HG02885 (cell line): Measurements from ENCODE around the gene IQGAP2.
"Not testable (repeated sequence)": the region's sequence is repeated elsewhere in the genome, so short reads cannot be mapped to it uniquely, and the experiment has no call there.

Experiments used
- ATAC-seq: cut with Tn5 transposase; IDR thresholded peaks from one replicate; pipeline ENCODE4 v1.9.1; 2021; ENCODE audit warnings: mild to moderate bottlenecking; ENCODE audit not compliant: unreplicated experiment, poor library complexity

Gene IQGAP2

DNA sequence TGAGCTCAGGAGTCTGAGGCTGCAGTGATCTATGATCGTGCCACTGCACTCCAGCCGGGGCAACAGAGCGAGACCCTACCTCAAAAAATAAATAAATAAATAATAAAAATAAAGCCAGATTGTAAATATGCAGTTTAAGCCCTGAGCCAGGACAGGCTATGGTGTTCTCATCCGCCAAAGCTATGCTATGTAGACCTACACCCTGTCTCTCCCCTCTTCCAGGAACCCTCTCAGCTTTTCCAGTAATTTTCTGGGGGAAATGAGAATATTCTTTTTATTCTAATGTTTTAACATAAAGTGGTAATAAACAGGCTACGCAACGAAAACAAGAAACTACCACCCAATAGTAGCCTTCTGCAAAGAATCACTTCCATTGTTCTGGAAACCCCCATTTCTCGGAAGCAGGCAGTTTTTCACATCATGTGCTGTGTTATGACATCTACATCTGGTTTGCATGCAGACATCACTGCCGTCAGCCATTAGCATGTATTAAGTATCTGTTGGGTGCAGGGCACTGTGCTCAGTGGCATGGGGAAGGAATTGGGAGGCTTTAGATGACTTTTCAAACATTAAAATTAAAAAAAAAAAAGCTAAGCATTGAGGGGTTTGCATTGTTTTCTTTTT is 274.9 kb downstream of the IQGAP2 start:
- ATAC-seq, result no peak

DNA sequence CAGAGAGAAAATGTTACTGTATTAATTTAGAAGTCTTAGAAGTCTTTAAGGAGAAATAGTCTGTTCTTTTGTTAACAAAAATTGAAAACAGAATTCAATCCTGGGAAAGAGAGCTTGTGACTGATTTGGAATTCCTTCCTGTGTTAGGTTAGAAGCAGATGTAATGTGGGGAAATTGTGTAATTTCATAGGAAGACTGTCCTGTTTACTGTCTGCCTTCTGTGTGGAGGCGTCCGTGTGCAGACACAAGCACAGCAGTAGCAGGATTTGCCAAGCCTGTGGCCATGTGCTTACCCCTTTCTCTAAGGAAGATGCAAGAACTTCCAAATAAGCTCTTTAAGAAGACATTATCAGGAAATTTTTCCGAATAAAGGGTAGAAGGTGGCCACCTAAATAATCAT is 276.1 kb downstream of the IQGAP2 start:
- ATAC-seq, result no peak

DNA sequence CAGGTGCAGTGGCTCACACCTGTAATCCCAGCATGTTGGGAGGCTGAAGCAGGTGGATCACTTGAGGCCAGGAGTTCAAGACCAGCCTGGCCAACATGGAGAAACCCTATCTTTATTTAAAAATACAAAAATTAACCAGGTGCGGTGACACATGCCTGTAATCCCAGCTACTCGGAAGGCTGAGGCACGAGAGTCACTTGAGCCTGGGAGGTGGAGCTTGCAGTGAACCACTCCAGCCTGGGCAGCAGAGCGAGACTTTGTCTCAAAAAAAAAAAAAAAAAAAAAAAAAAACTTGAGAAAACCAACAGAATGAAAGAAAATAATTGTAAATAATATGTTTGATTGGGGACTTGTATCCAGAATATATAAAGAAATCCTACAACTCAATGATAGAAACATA is 277.7 kb downstream of the IQGAP2 start:
- ATAC-seq, result not testable (repeated sequence)

DNA sequence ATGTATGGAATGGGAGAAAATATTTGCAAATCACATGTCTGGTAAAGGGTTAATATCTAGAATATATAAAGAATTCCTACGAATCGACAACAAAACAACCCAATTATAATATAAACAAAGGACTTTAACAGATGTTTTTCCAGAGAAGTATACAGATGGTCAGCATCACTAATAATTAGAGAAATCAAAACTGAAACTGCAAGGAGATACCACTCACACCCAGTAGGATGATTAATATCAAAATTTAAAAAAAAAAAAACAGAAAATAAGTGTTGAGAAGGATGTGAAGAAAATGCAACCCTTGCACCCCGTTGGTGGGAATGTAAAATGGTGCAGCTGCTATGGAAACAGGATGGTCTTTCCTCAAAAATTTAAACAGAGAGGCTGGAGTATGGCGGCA is 278.2 kb downstream of the IQGAP2 start:
- ATAC-seq, result no peak

DNA sequence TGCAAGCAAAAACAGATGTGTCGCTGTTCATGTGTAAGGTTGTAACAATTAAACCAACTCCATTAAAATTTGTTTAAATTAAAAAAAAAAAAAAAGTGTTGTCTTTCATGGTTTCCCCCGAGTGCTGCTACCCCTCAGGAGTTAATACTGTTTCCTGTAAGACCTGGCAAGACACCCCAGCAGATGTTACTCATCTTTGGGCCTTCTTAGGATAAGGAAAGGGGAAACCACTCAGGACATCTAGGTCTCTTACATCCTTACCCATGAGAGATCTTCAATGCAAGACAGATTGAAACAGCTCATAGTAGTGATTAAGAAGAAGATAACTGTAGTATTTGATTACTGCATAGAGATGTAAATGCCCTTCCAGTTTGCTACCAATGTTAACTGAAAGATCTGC is 279.3 kb downstream of the IQGAP2 start:
- no peak for ATAC-seq

DNA sequence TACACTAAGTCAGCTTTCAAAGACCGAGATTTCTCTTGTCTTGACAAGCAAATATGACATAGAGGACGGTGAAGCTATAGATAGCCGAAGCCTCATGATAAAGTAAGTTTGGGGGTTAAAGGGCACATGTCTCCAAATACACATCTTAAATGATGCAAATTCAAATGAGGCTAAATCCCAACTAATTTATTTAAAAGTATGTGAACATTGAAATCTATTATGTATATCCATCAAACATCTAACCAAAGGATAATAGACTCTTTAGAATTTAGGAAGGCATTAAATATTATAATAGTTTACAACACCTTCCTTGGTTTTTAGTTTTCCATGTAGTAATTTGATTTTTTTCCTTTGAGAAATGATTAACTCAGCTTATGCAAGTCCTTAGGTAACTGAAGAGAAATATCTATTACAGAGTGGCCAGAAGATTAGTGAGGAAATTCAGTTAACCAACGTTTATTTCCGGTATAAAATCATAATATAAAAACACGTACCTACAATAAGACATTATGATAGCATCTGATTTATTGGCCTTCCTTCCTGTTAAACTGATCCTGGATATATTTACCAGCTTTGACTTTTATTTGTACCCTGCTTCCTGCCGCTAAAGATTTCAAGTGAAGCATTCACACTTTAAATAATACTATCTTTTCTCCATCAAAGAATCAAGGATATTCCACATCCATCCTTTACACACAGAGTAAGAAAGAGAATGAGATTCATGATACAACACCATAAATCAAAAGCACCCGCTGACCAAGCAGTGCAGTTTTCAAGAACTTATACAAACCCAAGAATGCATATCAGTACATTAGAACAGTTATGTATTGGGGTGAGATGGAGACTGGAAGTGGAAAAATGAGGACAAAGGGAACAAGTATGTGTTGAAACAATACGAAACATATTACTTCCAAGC is 281.0 kb downstream of the IQGAP2 start:
- ATAC-seq, result no peak

DNA sequence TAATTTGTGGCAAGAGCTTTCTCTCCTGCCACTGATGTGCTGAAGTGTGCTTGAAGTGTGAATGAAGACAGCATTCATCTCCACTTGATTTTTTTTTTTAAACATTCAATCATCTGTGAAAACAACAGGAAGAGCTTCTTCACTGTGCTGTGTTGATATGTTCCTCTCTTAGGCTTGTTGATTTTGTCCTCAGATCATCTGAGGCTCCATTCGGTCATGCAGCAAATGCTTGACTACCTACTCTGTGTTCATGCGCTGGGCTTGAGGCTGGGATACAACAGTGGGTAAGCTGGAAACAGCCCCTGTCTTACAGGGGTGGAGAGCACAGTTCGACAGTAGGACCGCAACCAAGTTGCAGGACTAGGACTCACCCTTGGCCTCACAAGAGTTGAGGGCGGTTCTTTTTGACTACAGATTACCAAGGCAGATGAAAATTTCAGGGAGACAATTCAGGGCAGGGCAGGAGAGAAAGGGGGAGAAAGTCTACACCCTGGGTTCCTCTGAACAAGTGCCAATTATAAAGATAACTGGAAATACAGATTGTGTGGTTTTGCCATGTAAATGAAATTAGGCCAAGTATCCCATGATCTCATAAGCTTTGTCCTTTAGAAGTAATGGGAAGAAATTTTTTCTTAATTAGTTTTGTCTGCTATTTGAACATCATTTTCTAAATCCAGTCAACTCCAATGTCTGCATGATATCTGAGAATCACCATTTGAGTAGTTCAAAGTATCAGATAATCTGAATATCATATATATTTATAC is 281.9 kb downstream of the IQGAP2 start:
- ATAC-seq, result no peak

DNA sequence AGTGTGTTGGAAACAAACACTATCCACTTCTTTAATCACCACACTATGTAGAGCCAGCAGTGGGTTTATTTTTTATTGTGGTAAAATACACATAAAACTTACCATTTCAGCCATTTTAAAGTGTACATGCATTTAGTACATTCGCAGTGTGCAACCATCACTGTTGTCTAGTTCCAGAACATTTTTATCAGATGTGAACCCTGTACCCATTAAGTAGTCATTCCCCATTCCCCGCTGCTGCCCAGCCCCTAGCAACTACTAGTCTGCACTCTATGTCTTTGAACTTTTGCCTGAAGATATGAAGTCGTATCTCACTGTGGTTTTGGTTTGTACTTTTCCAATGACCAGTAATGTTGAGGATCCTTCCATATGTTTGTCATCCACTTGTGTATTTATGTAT is 282.6 kb downstream of the IQGAP2 start:
- no peak for ATAC-seq

DNA sequence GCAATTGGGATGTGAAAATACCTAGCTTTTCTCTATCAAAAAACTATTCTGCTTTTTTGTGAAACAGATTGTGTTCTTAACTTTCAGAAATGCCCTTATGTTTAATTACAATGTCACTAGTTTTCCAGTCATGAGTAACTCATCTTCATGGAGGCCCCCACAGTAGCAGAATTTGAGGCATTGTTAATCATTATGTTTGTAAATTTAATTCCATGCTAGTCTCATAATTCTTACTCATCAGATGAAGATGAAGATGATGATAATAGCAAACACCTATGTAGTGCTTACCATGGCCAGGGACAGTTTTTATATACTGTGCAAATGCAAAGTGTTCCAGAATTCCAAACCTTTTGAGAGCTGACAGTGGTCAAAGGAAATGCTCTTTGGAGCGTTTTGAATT is 285.1 kb downstream of the IQGAP2 start:
- no peak for ATAC-seq

DNA sequence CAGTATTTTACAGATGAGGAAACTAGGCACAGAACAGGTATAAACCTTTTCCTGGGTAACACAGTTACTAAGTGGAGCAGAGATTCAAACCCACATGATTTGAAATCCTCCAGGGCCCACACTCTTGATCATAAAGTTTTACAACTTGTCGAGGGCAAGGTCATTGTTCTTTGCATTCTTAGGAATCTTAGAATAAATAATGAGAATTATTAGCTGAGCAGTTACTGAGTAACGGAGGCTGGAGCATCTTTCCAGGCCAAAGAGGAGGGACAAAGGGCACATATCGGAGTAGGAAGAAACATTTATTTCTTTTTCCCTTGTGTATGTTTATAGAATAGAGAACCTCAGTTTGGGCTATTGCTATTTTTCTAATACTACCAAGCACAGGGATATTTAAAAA is 285.8 kb downstream of the IQGAP2 start:
- ATAC-seq, result no peak

DNA sequence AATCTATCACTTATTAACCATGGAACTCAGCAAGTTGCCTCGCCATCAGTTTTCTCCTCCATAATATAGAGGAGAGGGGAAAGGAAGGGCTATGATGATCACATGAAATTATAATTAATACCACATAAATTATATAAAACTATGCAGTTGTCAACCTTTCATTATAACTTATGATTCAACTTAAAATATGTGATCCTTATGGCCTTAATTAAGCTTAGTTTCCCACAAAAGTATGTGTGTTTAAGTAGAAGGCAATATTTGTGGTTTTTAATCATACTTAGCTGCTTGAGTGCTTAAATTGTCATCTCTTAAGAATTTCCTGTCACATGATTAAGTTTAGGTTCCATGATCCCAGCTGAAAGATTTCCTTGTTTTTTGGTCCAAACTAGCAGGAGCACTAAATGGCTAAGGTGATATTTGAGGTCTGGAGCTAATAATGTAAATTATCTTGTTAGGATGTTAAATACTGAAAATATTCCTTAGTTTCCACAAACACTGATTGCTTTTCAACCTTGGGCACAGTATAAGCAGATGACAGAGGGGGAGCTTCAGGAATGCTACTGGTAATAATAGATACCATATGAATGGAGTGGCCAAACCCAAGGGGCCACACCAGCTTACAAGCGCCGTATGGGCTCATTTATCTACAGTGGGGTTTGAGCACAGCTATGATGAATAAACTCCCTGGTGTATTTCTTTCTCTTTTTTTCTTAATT is 286.4 kb downstream of the IQGAP2 start:
- ATAC-seq, result no peak

DNA sequence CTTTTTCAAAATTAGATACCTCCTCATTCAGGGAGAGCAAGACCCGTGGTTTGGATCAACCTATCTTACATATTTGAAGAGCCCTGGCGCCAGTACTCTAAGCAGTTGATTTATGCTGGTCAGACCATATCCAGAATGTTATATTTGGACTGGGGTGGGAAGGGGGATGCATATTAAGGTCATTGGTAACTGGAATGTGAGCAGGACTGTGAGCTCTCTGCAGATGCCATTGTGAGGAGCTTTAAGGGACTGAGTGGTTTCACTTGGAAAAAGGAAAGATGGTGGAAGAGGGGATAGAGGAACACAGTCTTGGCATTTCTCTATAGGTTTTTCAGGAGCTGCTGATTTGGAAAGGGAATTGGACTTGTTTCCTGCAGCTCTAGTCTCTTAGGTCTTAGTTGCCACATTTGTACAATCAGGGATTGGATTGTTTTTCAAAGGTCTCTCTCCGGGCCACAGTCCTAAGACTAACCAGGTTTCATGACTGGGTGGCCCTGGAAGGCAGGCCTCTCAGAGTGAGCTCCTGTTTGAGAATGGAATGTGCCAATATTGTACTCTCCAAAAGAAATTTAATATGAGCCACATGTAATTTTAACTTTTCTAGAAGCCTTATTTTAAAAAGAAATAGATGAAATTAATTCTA is 287.1 kb downstream of the IQGAP2 start:
- ATAC-seq, result no peak

DNA sequence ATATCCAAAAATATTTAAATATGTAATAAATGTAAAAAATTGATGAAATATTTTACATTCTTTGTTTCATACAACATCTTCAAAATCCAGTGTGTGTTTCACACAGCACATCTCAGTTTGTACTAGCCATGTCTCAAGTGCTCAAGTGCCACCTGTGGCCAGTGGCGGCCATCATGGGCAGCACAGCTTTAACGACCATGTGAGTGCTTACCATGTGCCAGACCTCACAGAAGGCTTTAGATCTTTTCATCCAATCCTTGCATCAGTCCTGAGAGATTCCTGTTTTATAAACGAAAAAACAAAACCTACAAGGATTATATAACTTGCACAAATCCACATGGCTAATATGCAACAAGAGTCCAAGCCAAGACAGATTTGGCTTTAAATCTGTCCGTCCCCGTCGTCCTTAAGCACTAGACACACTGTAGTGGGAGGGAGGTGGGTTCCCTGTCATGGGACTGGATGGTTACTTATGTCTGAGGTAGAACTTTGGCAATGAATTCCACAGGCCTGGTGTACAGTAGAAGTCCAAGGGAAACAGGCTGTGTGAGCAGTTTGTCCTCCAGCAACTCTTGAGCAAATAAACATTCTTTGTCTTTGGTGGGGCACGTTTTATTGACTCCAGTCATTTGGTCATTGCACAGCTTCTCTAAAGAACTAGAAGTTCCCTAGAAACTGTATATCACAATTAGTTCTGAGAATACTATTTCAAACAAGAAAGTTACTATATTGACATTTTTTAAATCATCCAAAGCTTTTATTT is 287.8 kb downstream of the IQGAP2 start:
- ATAC-seq, result no peak

DNA sequence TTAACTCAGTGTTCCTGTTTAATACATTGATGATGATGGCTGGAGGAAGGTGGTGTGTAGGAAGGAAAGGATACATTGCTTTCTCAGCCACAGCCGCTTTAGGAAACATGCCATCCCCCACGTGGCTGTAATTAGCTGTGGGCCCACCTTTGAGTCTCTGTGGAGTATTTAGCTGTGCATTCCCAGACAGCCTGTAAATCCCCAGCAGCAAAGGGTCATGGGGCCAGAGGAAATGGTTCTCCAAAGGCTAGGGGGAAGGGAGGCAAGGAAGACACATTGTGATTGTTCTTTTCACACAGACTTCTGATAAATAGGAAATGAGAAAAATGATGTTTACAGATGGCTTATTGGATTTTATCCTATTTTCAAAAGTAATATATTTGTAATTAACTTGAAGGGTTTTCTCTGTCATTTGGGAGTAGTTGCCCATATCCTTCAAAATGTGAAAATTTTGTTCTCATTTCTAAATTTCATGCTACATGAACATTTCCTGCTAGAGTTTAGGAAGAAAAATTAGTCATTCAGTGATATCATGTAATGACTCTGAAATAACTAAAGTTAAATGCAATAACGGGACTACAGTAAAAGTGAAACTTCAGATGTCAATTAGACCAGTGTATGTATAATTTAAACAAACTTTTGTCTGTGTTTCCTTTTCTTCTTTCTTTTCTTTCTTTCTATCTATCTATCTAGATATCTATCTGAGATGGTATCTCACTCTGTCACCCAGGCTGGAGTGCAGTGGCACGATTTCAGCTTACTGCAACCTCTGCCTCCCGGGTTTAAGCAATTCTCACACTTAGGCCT is 288.6 kb downstream of the IQGAP2 start:
- peak; percentile 47 for ATAC-seq

DNA sequence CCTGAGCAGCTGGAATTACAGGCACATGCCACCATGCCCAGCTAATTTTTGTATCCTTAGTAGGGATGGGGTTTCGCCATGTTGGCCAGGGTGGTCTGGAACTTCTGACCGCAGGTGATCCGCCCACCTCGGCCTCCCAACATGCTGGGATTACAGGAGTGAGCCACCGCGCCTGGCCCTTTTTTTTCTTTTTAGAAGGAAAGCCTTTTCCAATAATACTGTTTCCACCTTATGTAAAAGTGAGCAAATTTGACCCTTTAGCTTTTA is 289.1 kb downstream of the IQGAP2 start:
- no peak for ATAC-seq

DNA sequence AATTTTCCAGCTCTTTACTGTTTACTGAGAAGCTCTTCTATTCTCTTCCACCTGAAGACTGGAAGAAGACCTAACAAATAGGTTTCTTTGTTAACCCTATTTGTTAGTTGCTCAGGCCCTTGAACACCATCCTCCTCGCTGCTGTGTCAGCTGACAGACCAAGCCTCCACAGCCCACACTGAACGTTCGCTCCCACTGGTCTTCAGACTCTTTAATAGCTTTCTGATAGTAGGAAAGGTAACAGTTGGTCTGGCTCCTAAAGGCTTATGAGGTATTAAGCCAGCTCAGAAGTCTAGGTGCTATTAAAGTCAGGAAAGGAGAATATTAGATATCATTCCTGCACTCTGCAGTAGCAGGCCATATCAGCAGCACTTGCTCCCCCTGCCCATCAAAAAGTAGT is 289.6 kb downstream of the IQGAP2 start:
- ATAC-seq, result no peak

DNA sequence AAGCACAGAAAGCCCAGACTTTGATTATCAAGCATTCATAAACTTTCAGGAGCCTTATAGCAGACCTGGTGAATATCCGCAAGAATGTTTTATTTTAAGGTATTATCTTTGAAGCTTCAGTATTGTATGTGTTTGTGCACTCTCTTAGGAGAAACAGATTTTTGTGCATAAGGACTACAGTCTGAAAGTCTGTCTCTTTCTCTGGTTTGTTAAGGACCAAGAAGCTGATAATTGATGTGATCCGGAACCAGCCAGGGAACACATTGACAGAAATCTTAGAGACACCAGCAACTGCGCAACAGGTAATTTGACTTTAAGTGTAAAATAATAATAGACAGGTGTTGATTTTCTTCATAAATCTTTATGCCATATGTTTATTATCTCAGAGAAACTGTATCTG is 290.1 kb downstream of the IQGAP2 start:
- no peak for ATAC-seq

DNA sequence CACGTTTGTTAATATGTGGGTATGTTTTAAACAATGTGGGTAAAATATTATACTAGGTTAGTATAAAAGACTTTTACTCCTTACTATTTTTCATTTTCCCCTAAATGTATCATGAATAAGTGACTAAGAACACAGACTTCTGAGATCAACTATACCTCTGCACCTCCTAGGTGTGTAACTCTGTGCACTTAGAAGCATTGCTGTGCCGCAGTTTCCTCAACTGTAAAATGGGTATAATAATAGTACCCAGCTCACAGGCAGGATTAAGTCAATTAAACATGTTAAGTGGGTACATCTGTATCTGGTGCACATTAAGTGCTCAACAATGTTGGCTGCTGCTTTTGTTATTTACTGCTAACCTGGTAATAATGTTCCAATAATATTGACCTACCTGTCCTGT is 291.2 kb downstream of the IQGAP2 start:
- ATAC-seq, result no peak

DNA sequence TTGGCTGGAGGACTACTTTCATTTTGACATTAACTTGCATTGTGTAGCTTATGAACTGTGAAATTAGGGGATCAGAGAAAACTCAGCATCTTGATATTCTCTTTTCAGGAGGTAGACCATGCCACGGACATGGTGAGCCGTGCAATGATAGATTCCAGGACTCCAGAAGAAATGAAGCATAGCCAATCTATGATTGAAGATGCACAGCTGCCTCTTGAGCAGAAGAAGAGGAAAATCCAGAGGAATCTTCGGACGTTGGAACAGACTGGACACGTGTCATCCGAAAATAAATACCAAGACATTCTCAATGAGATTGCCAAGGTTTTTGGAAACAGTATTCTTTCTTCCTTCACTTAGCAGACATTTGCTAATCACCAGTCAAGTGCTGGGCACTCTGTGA is 292.3 kb downstream of the IQGAP2 start:
- no peak for ATAC-seq
